Measurements from ENCODE around the gene CAPN15. TPM values are rescaled to one million over a fixed set of nuclear protein-coding genes. Genes with fewer than 3 reads are reported as not detected.
A peak's percentile ranks its signal among the peaks of the same experiment; 100 is the strongest.

Gene CAPN15
- total RNA-seq, 1 experiment from 2014 or later = 76.4 TPM

DNA sequence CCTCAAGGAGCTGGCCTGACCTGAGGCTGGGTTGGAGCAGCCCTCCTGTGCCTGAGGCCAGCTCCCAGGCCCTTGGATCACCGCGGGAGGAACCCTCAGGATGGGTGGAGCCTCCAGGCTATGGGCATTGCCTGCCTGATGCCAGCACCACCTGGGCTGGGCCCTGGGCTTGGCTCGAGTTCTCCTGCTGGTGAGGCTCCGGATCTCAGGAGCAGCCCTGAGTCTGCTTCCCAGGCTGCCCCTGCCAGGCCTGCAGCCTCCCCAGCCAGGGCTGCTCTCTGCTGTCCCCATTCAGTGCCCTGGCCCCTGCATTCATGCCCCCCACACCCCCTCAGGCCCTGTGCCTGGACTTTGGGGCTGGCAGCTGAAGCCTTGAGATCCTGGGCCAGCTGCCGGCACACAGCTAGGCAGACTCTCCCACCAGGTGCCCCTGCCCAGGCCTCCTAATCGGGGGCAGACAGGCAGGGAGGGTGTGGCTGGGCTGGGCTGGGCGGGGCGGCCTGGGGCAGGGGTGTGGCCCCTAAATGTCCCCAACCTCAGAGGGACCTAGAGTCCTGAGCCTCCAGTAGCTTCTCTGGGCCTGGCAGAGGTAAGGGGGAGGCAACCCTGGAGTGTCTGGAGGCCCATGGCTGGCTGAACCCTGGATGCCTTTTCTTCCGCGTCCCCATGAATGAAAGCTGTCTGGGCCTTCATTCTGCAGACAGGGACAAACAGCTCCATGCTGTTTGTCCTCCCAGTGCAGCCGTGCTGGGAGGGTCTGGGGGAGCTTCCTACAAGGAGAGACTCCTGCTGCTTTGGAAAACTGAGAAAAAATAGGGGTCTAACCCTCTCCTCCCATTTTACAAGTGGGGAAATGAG lies 41.1 kb downstream of the CAPN15 start:
- H2BK15ac ChIP-seq (ENCODE audit: low read depth, low read length) = no peak overlapping the region
- no peak overlapping the region for H4K8ac ChIP-seq (replicated peaks; ENCODE audit: insufficient read length, low read depth, low read length)
- no peak overlapping the region for H3K18ac ChIP-seq (ENCODE audit: insufficient read length, low read depth, low read length)
- H2BK120ac ChIP-seq (ENCODE audit: low read depth, low read length, poor library complexity, severe bottlenecking) = no peak overlapping the region
- no peak overlapping the region for H2BK12ac ChIP-seq (ENCODE audit: insufficient read length, low read depth, low read length)
- no peak overlapping the region for H2AK5ac ChIP-seq (ENCODE audit: insufficient read length, low read length)
- H3K27ac ChIP-seq (ENCODE audit: insufficient read length, low read depth, low read length) = no peak overlapping the region
- H4K91ac ChIP-seq (ENCODE audit: insufficient read length, low read depth, low read length) = no peak overlapping the region
- H2BK20ac ChIP-seq (ENCODE audit: low read depth, low read length, poor library complexity, severe bottlenecking) = no peak overlapping the region
- H3K9me3 ChIP-seq (ENCODE audit: control insufficient read depth, low read depth, low read length) = no peaks in the 10 kb centered on the region
- Mint-ChIP-seq H3K36me3 (ENCODE audit: insufficient read depth in 1 of 3, low read depth in 3 of 3) (peaks cover 0 to 2% (median 0%) of the 10 kb centered on the region in 3 experiments; a peak in 2 of 7 replicates), H3K27ac (peak overlapping the region in 2 of 3 experiments; percentile 39 to 96; a peak in 2 of 7 replicates), H3K27me3 (ENCODE audit: low read depth) (peaks cover 1% of the 10 kb centered on the region; the same call in 1 of the 2 replicates), H3K4me1 (peaks cover 13 to 36% of the 10 kb centered on the region in 2 experiments), H3K4me3 (peak overlapping the region; percentile 76 to 89), H3K9me3 (no peaks in the 10 kb centered on the region)
- H2AFZ ChIP-seq (ENCODE audit: low read length) = no peak overlapping the region
- H3K9ac ChIP-seq (ENCODE audit: extremely low read depth, insufficient read length, low read length) = no peak overlapping the region
- no peak overlapping the region for H3K14ac ChIP-seq (ENCODE audit: insufficient read depth, low read length)
- TF ChIP-seq, protein P1, sequence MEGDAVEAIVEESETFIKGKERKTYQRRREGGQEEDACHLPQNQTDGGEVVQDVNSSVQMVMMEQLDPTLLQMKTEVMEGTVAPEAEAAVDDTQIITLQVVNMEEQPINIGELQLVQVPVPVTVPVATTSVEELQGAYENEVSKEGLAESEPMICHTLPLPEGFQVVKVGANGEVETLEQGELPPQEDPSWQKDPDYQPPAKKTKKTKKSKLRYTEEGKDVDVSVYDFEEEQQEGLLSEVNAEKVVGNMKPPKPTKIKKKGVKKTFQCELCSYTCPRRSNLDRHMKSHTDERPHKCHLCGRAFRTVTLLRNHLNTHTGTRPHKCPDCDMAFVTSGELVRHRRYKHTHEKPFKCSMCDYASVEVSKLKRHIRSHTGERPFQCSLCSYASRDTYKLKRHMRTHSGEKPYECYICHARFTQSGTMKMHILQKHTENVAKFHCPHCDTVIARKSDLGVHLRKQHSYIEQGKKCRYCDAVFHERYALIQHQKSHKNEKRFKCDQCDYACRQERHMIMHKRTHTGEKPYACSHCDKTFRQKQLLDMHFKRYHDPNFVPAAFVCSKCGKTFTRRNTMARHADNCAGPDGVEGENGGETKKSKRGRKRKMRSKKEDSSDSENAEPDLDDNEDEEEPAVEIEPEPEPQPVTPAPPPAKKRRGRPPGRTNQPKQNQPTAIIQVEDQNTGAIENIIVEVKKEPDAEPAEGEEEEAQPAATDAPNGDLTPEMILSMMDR (conservative IDR thresholded peaks at IDR 0.05) = no peak
- DNase-seq = no peak
- H3K56ac ChIP-seq (ENCODE audit: insufficient read length, low read depth, low read length) = no peak overlapping the region
- H3T11ph ChIP-seq (ENCODE audit: low read length) = no peak overlapping the region
- H2BK5ac ChIP-seq (ENCODE audit: insufficient read length, low read length) = no peak overlapping the region
- H3K4ac ChIP-seq (ENCODE audit: low read depth, low read length) = no peak overlapping the region
- no peak overlapping the region for H4K5ac ChIP-seq (ENCODE audit: insufficient read length, low read depth, low read length)
- peaks cover 5% of the 10 kb centered on the region for H3K23me2 ChIP-seq (ENCODE audit: insufficient read length, low read depth, low read length, poor library complexity, severe bottlenecking)
- H4K20me1 ChIP-seq (ENCODE audit: control insufficient read depth, insufficient read depth, insufficient read length) = no peaks in the 10 kb centered on the region
- no peaks in the 10 kb centered on the region; the same call in 1 of the 2 replicates for H3K79me2 ChIP-seq (ENCODE audit: insufficient read depth, low read length)
- H3K79me1 ChIP-seq (ENCODE audit: insufficient read depth, low read depth, low read length, poor library complexity, severe bottlenecking) = no peaks in the 10 kb centered on the region
- peak overlapping the region; percentile 29 for H3K4me2 ChIP-seq (ENCODE audit: insufficient read depth, insufficient read length, low read length)
- H3K23ac ChIP-seq (ENCODE audit: insufficient read length, low read depth, low read length) = no peak overlapping the region
- no peaks in the 10 kb centered on the region for H3K4me1 ChIP-seq (ENCODE audit: insufficient read depth, low read length)
- WGBS (ENCODE audit: extremely low coverage, insufficient read length, low lambda C conversion rate) = no CpG with 5 or more reads among the region's 11 CpGs
- H3K27me3 ChIP-seq (ENCODE audit: insufficient read depth, low read length) = no peaks in the 10 kb centered on the region

Data from H9 (cell line).